GM23248 (cell line): ENCODE measurements around the gene MASP1.

ENCODE experiments used
- EZH2 ChIP-seq: fragments of 200-600 bp; sonication (generic); IDR thresholded peaks from 2 replicates; pipeline ENCODE4 v1.6.1; 2018; ENCODE audit warnings: antibody characterized with exemption, mild to moderate bottlenecking; ENCODE audit not compliant: insufficient read depth, poor library complexity, severe bottlenecking
- EZH2phosphoT487 ChIP-seq: fragments of 200-600 bp; sonication (generic); IDR thresholded peaks from 2 replicates; pipeline ENCODE4 v1.6.1; 2018; ENCODE audit warnings: antibody characterized with exemption, moderate library complexity, mild to moderate bottlenecking, low read depth; ENCODE audit not compliant: insufficient read depth

GRCh38 chr3:187288131-187288854, 3.2 kb downstream of the MASP1 start:
- TF ChIP-seq EZH2phosphoT487 (no peak), EZH2 (no peak)
